Nephron (organoid): ENCODE data around the gene CEP164.

Experiments used
- H3K27ac Mint-ChIP-seq, 3 experiments: 2 replicates each; pipeline ENCODE4 v1.8.0; 2020; ENCODE audit warnings: mixed read lengths in 3 of 3, mild to moderate bottlenecking in 2 of 3, moderate library complexity in 1 of 3
- H3K27me3 Mint-ChIP-seq: 2 replicates; pipeline ENCODE4 v1.8.0; 2021; ENCODE audit warnings: low read depth, mild to moderate bottlenecking, moderate library complexity, mixed read lengths
- H3K36me3 Mint-ChIP-seq: 2 replicates; pipeline ENCODE4 v1.8.0; 2020; ENCODE audit warnings: low read depth, mixed read lengths
- H3K4me1 Mint-ChIP-seq: 2 replicates; pipeline ENCODE4 v1.8.0; 2020; ENCODE audit warnings: mixed read lengths
- H3K4me3 Mint-ChIP-seq, 3 experiments: 2 replicates each; pipeline ENCODE4 v1.8.0; 2020; ENCODE audit warnings: mild to moderate bottlenecking in 3 of 3, mixed read lengths in 3 of 3, moderate library complexity in 2 of 3
- H3K9me3 Mint-ChIP-seq: 2 replicates; pipeline ENCODE4 v1.8.0; 2020; ENCODE audit warnings: mixed read lengths
- CTCF ChIP-seq, 3 experiments: fragments of 200-600 bp; sonication (generic); IDR thresholded peaks; one replicate each; pipeline ENCODE4 v1.5.0; 2021; ENCODE audit warnings: antibody characterized with exemption in 3 of 3; ENCODE audit not compliant: unreplicated experiment in 3 of 3

The CEP164 gene

DNA sequence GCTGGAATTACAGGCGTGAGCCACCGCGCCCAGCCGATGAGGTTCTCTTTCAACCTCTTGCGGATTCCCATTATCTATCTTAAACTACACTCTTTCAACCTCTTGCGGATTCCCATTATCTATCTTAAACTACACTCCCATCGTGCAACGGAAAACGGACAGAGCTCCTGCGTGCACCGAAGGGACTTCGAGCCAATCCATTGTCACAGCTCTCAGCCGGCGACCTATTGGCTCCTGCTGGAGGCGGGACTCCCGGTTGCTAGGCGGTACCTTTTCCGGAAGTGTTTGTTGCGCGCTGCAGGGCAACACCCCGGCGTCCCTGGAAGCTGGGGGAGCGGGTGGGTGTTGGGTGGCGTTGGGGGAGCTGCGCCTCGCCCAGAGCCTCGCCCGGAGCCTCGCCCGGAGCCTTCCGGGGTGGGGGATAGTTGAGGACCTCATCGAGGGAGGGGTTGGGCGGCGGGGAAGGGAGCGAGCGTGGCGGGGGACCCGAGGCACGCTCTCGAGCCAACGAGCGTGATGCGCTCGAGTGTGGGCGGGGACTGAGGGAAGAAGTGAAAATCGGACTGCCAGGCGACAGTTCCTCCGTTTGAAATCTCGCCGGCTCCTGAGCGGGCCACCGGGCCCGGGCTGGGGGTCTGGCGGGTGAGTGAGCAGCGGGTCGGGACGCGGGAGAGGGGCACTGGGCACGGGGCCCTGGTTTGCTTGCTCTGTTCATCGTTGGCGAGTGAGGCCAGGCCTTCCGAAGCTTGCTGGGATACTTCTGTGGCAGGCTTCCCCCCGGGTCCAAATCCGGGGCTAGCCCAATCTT, at the start of gene CEP164:
Gene CEP164 (plus strand): TSS at position 288 of the 808 bp plus-strand sequence. CDS start 10,733 bp downstream, outside the sequence.
- H3K27me3 Mint-ChIP-seq: no peaks in the 10 kb centered on the region
- H3K4me3 Mint-ChIP-seq: peak within 1 kb of the TSS; percentile 78
- H3K36me3 Mint-ChIP-seq: peaks cover 4% of the 10 kb centered on the region
- H3K27ac Mint-ChIP-seq: peak within 1 kb of the TSS in 1 of 3 experiments; percentile 21
- no peaks in the 10 kb centered on the region for H3K9me3 Mint-ChIP-seq
- TF ChIP-seq CTCF (IDR thresholded peaks at IDR 0.05; ENCODE audit: unreplicated experiment in 3 of 3): no peak
- H3K4me1 Mint-ChIP-seq: peaks cover 6% of the 10 kb centered on the region

GRCh38 chr11:117278347-117278746, 49.3 kb upstream of the CEP164 start:
- H3K27ac Mint-ChIP-seq: no peak overlapping the region
- no peak for TF ChIP-seq CTCF (IDR thresholded peaks at IDR 0.05; ENCODE audit: unreplicated experiment in 3 of 3)
- no peaks in the 10 kb centered on the region for H3K9me3 Mint-ChIP-seq
- H3K27me3 Mint-ChIP-seq: no peaks in the 10 kb centered on the region
- H3K4me1 Mint-ChIP-seq: no peaks in the 10 kb centered on the region
- H3K36me3 Mint-ChIP-seq: peaks cover 56% of the 10 kb centered on the region
- no peak overlapping the region for H3K4me3 Mint-ChIP-seq

- H3K27me3 Mint-ChIP-seq: no peaks in the 10 kb centered on the region
- no peak for TF ChIP-seq CTCF (IDR thresholded peaks at IDR 0.05; ENCODE audit: unreplicated experiment in 3 of 3)
- no peak overlapping the region for H3K4me3 Mint-ChIP-seq
- H3K36me3 Mint-ChIP-seq: peaks cover 54% of the 10 kb centered on the region
- H3K27ac Mint-ChIP-seq: no peak overlapping the region
- H3K9me3 Mint-ChIP-seq: no peaks in the 10 kb centered on the region
- no peaks in the 10 kb centered on the region for H3K4me1 Mint-ChIP-seq
Measured at GRCh38 chr11:117279711-117280376, 47.8 kb upstream of the CEP164 start.

- Mint-ChIP-seq H3K27ac (peak overlapping the region in 2 of 3 experiments; percentile 13 to 48), H3K27me3 (no peaks in the 10 kb centered on the region), H3K36me3 (peaks cover 54% of the 10 kb centered on the region), H3K4me3 (no peak overlapping the region), H3K4me1 (no peaks in the 10 kb centered on the region), H3K9me3 (no peaks in the 10 kb centered on the region)
- TF ChIP-seq CTCF (IDR thresholded peaks at IDR 0.05; ENCODE audit: unreplicated experiment in 3 of 3): no peak
Measured at GRCh38 chr11:117281159-117281558, 46.5 kb upstream of the CEP164 start.

- H3K27ac Mint-ChIP-seq: peak overlapping the region in 1 of 3 experiments; percentile 48
- H3K4me1 Mint-ChIP-seq: no peaks in the 10 kb centered on the region
- H3K9me3 Mint-ChIP-seq: no peaks in the 10 kb centered on the region
- no peaks in the 10 kb centered on the region for H3K27me3 Mint-ChIP-seq
- no peak overlapping the region for H3K4me3 Mint-ChIP-seq
- no peak for TF ChIP-seq CTCF (IDR thresholded peaks at IDR 0.05; ENCODE audit: unreplicated experiment in 3 of 3)
- H3K36me3 Mint-ChIP-seq: peaks cover 60% of the 10 kb centered on the region
Measured at GRCh38 chr11:117281869-117282268, 45.8 kb upstream of the CEP164 start.
